Occipital lobe (tissue), 2 donors: ENCODE results near the gene PALD1. TPM values are rescaled to one million over a fixed set of nuclear protein-coding genes. Genes with fewer than 3 reads are reported as not detected.

ENCODE experiments used
- DNase-seq: peaks from one replicate; lab custom pipeline; 2025; lab: John Stamatoyannopoulos, UW
- total RNA-seq: library from RNA; depleted of rRNA; stranded (reverse); fragments of >200 nt; gene quantifications from one replicate; pipeline ENCODE4 v1.2.3, GENCODE V29; 2014

The PALD1 gene
- total RNA-seq, 1 donor from 2014 or later = 8.9 TPM

DNA sequence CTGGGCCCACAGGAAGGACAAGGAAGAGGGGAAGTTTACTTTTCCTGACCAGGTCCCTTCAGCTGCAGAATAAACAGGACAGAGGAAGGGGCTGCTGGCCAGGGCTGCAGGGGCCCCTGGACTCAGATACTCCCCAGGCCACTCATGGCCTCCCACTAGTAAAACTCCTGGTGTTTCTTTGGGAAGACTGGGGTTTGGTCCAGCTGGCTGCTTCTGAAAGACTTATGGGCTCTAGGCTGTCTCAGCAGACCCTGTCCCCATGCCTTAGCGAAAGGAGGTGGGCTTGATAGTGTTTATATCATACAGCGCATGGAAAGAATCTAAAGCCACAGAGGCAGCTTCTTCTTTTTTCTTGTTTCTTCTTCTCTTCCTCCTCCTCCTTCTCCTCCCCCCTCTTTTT lies 56.4 kb downstream of the PALD1 start:
- no peak for DNase-seq

GRCh38 chr10:70535451-70535850 lies 56.9 kb downstream of the PALD1 start:
- no peak for DNase-seq

DNA sequence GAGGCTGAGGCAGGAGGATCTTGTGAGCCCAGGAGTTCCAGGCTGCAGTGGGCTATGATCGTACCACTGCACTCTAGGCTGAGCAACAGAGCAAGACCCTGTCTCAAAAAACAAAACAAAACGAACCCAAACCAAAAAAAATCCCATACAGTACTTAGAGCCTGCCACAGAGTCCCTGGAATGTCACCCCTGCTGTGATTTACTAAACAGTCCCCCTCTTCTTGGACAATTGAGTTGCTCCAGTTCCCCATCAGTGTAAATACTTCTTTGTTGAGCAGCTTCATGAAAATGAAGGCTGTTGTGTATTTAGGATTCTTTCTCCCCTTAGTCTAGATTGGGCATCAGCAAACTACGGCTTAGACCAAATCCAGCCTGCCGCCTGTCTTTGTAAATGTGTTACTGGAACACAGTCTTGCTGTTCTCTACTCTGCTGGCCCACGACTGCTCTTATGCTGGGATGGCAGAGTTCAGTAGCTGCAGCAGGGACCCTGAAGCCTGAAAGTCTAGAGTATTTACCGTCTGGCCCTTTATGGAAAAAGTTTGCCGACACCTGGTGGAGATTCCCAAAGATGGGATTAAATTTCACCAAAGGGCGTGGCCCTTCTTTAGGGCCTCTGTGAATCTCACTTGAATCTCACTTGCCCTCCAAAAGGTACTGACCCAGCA lies 57.8 kb downstream of the PALD1 start:
- no peak for DNase-seq

GRCh38 chr10:70537398-70538194 lies 59.0 kb downstream of the PALD1 start:
- no peak for DNase-seq

DNA sequence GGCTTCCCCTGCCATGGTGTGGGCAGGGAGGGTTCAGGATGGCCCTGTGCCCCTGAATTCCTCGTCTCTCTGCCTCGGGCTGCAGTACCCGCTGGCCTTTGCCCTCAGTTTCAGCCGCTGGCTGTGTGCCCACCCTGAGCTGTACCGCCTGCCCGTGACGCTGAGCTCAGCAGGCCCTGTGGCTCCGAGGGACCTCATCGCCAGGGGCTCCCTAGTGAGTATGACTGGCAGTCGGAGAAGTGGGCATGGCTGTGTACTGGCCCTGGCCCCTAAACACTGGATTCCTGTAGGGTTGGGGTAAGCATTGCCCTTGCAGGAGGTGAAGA lies 59.6 kb downstream of the PALD1 start:
- DNase-seq = no peak

GRCh38 chr10:70538731-70539338 lies 60.3 kb downstream of the PALD1 start:
- no peak for DNase-seq

GRCh38 chr10:70539471-70539870 lies 60.9 kb downstream of the PALD1 start:
- no peak for DNase-seq

DNA sequence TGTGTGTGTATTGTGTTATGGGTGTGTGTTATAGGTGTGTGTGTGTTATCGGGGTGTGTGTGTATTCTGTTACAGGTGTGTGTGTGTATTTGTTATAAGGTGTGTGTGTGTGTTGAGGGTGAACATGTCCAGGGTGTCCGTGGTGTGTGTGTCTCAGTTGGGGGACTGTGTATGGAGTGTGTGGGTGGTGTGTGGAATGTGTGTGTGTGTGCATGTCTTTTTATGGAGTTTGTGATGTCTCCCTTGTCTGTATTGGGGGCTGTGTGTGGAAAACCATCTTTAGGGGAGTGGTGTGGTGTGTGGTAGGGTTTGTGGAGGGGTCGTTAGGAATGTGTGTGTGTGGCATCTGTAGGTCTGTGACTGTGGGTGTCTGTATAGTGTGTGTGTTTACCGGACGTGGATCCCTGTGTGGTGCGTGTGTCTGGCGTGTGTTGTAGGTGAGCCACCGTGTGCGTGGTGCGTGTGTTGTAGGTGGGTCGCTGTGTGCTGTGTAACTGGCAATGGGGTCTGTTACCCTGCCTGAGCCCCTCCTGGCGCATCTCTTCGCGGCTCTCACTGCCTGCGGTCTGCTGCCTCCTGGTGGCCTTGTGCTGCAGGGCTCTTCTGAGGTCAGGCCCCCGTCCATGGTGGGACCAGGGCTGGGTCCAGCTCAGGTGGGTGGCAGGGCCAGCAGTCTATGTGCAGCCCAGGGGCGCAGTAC lies 61.7 kb downstream of the PALD1 start:
- DNase-seq = no peak

DNA sequence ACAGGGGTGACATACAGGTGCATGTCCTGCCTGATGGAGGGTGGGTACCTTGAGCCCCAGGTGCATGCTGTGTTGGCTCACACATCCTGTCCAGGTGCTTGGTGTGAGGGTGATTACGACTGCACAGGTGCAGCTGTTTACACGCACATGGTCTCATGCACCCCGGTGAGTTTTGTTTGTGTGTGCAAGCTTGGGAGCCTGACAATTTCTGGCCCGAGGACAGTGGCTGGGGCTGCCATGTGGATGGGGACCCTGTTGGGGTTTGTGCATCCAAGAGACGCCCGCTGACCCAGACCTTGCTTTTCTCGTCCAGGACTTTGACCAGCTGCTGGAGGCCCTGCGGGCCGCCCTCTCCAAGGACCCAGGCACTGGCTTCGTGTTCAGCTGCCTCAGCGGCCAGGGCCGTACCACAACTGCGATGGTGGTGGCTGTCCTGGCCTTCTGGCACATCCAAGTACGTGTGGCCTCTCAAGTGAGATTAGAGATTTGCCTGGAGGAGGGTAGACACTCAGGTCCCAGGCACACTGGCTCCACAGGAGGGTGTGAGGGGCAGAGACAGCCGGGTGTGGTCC lies 62.3 kb downstream of the PALD1 start:
- no peak for DNase-seq

DNA sequence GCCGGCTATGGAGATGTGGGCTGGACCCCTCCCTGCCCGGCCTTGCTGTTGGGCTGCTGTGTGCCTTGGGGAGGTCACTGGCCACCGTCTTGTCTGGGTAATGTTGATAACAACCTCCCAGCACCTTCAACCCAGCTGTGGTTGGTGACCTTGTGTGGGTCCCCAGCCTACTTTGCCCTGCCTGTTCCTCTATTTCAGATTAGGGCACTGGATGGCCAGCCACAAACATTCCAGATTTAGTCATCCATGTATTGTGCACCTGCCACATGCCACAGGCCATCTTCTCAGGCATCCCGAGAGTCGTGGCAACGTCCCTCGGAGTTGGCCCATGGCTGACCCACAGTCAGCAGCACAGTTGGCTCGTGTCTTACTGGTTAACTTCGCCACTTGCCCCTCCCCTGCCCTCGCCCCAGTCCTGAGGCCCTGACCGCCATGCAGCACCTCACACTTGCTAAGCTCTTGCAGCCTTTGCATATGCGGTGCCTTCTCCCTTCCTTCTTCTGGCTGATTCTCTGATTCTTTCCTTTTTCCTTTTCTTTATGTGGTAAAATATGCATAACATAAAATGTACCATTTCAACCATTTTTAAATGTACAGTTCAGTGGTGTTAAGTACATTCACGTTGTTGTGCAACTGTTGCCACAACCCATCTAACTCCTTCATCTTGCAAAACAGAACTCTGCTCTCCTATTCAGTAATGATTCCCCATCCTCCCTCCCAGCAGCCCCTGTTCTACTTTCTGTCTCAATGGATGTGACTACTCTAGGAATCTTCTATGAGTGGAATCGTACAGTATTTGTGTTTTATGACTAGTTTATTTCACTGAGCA lies 63.4 kb downstream of the PALD1 start:
- DNase-seq = no peak

DNA sequence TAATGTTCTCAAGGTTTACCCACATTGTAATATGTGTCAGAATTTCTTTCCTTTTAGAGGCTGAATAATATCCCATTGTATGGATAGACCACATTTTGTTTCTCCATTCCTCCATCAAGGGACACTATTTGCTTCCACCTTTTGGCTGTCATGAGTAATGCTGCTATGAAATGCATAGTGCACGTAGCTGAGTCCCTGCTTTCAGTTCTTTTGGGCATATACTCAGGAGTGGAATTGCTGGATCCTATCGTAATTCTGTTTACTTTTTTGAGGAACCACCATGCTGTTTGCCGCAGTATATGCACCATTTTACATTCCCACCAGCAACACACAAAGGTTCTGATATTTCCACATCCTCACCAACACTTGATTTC lies 64.0 kb downstream of the PALD1 start:
- DNase-seq = no peak

- no peak for DNase-seq
Measured at GRCh38 chr10:70543911-70544310, 65.3 kb downstream of the PALD1 start.

GRCh38 chr10:70544431-70545340 lies 66.1 kb downstream of the PALD1 start:
- no peak for DNase-seq

GRCh38 chr10:70546584-70546983 lies 68.0 kb downstream of the PALD1 start:
- DNase-seq = no peak

DNA sequence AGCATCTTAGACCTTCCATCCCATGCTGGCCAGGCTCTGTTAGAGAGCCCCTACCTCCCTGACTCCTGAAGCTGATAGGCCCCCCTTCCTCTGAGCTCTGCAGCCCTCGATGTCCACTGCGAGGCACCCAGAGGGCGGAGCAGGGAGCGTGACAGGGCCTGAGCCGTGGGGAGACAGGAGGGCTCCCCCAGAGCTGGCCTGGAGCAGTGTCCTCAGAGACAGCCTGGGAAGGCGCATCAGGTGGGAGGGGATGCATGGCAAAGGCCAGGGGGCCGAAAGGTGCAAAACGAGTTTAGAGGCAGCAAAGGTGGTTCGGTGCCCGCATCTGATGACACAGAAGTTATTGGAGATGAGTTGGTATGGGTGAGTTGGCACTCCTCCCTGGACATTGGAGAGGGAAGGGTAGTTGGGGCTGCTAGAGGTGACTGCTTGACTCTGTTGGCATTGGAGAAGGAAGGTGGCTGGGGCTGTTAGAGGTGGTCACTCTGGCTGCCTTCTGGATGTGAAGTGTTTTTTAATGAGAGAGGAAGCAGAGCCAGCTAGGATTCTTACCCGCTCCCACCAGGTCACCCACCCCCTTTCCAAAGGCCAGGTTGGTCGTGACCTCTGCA lies 70.9 kb downstream of the PALD1 start:
- no peak for DNase-seq

DNA sequence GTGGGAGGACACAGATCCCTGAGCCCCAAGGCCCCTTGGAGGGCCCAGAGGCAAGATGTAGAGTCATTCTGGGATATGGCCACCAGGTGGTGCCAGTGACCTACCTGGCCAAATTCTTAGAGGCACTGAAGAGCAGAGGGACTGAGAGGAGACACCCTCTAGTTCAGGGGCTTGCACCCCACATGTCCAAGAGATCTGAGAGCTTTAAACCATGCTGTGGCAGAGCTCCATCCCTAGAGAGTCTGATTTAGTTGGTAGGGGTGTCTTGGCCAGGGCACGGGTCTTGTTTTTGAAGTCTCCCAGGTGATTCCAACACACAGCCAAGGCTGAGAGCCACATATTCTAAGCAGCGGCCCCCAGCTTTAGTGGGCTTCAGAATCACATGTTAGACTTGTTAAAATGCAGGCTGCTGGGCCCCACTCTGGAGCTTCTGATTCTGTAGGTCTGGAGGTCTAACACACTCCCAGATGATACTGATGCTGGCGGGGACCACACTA lies 71.4 kb downstream of the PALD1 start:
- DNase-seq = peak; percentile 33

DNA sequence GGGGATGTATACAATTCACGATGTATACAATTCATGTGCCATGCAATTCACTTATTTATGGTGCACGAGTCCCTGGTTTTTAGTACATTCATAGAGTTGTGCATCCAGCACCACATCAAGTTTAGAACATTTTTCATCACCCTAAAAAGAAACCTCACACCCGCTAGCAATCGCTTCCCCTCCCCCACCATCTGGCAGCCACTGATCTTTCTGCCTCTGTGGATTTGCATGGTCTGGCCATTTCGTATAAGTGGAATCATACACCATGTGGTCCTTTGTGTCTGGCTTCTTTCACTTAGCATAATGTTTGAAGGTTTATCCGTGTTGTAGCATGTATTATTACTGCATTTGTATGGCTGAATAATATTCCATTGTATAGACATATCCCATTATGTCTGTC lies 71.9 kb downstream of the PALD1 start:
- DNase-seq = no peak

DNA sequence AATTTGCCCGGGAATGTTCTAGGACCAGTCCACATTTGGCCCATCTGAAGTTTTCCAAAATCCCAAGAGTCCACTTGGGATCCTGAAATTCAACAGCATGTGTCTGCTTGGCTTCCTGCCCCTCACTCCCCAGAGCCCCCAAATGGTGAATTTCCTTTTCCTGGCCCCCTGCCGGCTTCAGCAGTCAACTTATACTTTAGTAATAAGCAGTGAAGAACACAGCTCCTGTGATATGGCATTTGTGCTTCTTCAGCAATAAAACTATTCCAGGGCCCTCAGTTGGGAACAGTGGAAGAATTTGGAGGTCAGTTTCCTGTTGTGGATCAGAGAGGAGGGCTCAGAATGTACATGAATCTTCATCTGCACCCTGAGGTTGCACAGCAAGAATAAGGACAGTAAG lies 72.9 kb downstream of the PALD1 start:
- DNase-seq = no peak

GRCh38 chr10:70551971-70552422 lies 73.4 kb downstream of the PALD1 start:
- no peak for DNase-seq
